HCT116 (cell line): Measurements from ENCODE around the gene HARBI1.

Experiments
- CTCF ChIP-seq, 3 experiments: fragments of 200-600 bp in 1 of 3; sonication (generic) in 1 of 3; IDR thresholded peaks in 2 of 3; conservative IDR thresholded peaks in 1 of 3; 2 replicates each; pipeline ENCODE4 v1.5.1; 2012 to 2017; ENCODE audit warnings: low read depth in 2 of 3, low read length in 2 of 3, antibody characterized with exemption in 1 of 3, borderline replicate concordance in 1 of 3, control low read depth in 1 of 3, mild to moderate bottlenecking in 1 of 3, mixed read lengths in 1 of 3, mixed run types in 1 of 3, moderate library complexity in 1 of 3; ENCODE audit not compliant: insufficient read depth in 1 of 3
- EZH2phosphoT487 ChIP-seq: fragments of 200-600 bp; IDR thresholded peaks from 2 replicates; pipeline ENCODE4 v1.6.1; 2018; ENCODE audit warnings: antibody characterized with exemption, borderline replicate concordance
- POLR2AphosphoS5 ChIP-seq: IDR thresholded peaks from 2 replicates; pipeline ENCODE4 v1.6.1; 2011; ENCODE audit warnings: mild to moderate bottlenecking, low read depth, low read length, moderate library complexity
- TCF7L2 ChIP-seq: IDR thresholded peaks from 2 replicates; pipeline ENCODE4 v1.7.0; 2011; ENCODE audit warnings: borderline replicate concordance, inconsistent platforms; ENCODE audit not compliant: insufficient read depth, insufficient read length; ENCODE audit errors: extremely low read depth

GRCh38 chr11:46611526-46612304 is 5.3 kb downstream of the HARBI1 start:
- TF ChIP-seq EZH2phosphoT487 = no peak
- no peak for TF ChIP-seq POLR2AphosphoS5
- TF ChIP-seq CTCF (IDR thresholded peaks at IDR 0.05 in 2 of 3, conservative IDR thresholded peaks at IDR 0.05 in 1 of 3; ENCODE audit: borderline replicate concordance in 1 of 3, insufficient read depth in 1 of 3, low read depth in 2 of 3, low read length in 2 of 3) = no peak
- no peak for TF ChIP-seq TCF7L2
